H9 (cell line): ENCODE measurements around the gene GPHA2. TPM values are rescaled to one million over a fixed set of nuclear protein-coding genes. Genes with fewer than 3 reads are reported as not detected.

Experiments used
- DNase-seq: peaks from one replicate; pipeline ENCODE4 v3.0.0-alpha.2; 2017
- H2AFZ ChIP-seq: one replicate; pipeline ENCODE4 v1.6.1; 2013; ENCODE audit warnings: mild to moderate bottlenecking, low read length, control low read depth, moderate library complexity
- H2AK5ac ChIP-seq: 2 replicates; pipeline ENCODE4 v1.6.1; 2013; ENCODE audit warnings: low read length, control low read depth, mixed read lengths; ENCODE audit not compliant: insufficient read length
- H2BK120ac ChIP-seq: one replicate; pipeline ENCODE4 v1.6.1; 2013; ENCODE audit warnings: low read depth, mild to moderate bottlenecking, low read length, control low read depth, inconsistent platforms; ENCODE audit not compliant: poor library complexity, severe bottlenecking
- H2BK12ac ChIP-seq: 2 replicates; pipeline ENCODE4 v1.6.1; 2013; ENCODE audit warnings: low read length, control low read depth, mixed read lengths, low read depth; ENCODE audit not compliant: insufficient read length
- H2BK15ac ChIP-seq: 2 replicates; pipeline ENCODE4 v1.6.1; 2013; ENCODE audit warnings: low read depth, low read length, control low read depth
- H2BK20ac ChIP-seq: one replicate; pipeline ENCODE4 v1.6.1; 2013; ENCODE audit warnings: low read depth, mild to moderate bottlenecking, low read length, control low read depth, inconsistent platforms; ENCODE audit not compliant: poor library complexity, severe bottlenecking
- H2BK5ac ChIP-seq: 2 replicates; pipeline ENCODE4 v1.6.1; 2013; ENCODE audit warnings: low read length, control low read depth, mixed read lengths; ENCODE audit not compliant: insufficient read length
- H3K14ac ChIP-seq: 2 replicates; pipeline ENCODE4 v1.6.1; 2013; ENCODE audit warnings: low read length, control low read depth; ENCODE audit not compliant: insufficient read depth
- H3K18ac ChIP-seq: 2 replicates; pipeline ENCODE4 v1.6.1; 2013; ENCODE audit warnings: low read depth, mild to moderate bottlenecking, mixed read lengths, low read length, control low read depth; ENCODE audit not compliant: insufficient read length
- H3K23ac ChIP-seq: 2 replicates; pipeline ENCODE4 v1.6.1; 2013; ENCODE audit warnings: low read length, control low read depth, mixed read lengths, low read depth; ENCODE audit not compliant: insufficient read length
- H3K23me2 ChIP-seq: 2 replicates; pipeline ENCODE4 v1.6.1; 2013; ENCODE audit warnings: low read depth, mild to moderate bottlenecking, mixed read lengths, low read length, control low read depth; ENCODE audit not compliant: insufficient read length, poor library complexity, severe bottlenecking
- H3K27ac ChIP-seq: 2 replicates; pipeline ENCODE4 v1.5.1; 2013; ENCODE audit warnings: low read length, control low read depth, mixed read lengths, low read depth; ENCODE audit not compliant: insufficient read length
- H3K27me3 ChIP-seq: 2 replicates; pipeline ENCODE4 v1.6.1; 2013; ENCODE audit warnings: low read length, control low read depth, inconsistent platforms; ENCODE audit not compliant: insufficient read depth
- H3K4ac ChIP-seq: 2 replicates; pipeline ENCODE4 v1.6.1; 2013; ENCODE audit warnings: low read depth, mild to moderate bottlenecking, control low read depth, inconsistent platforms, low read length, moderate library complexity
- H3K4me1 ChIP-seq: 2 replicates; pipeline ENCODE4 v1.6.1; 2013; ENCODE audit warnings: low read length, control low read depth, inconsistent platforms; ENCODE audit not compliant: insufficient read depth
- H3K4me2 ChIP-seq: 2 replicates; pipeline ENCODE4 v1.6.1; 2013; ENCODE audit warnings: low read length, control low read depth, mixed read lengths; ENCODE audit not compliant: insufficient read length, insufficient read depth
- H3K56ac ChIP-seq: 2 replicates; pipeline ENCODE4 v1.6.1; 2013; ENCODE audit warnings: low read depth, mild to moderate bottlenecking, mixed read lengths, low read length, control low read depth; ENCODE audit not compliant: insufficient read length
- H3K79me1 ChIP-seq: 2 replicates; pipeline ENCODE4 v1.6.1; 2013; ENCODE audit warnings: low read depth, mild to moderate bottlenecking, moderate library complexity, low read length, control low read depth, inconsistent platforms; ENCODE audit not compliant: insufficient read depth, poor library complexity, severe bottlenecking
- H3K79me2 ChIP-seq: 2 replicates; pipeline ENCODE4 v1.6.1; 2013; ENCODE audit warnings: low read length, control low read depth, inconsistent platforms; ENCODE audit not compliant: insufficient read depth
- H3K9ac ChIP-seq: 2 replicates; pipeline ENCODE4 v1.6.1; 2013; ENCODE audit warnings: low read length, control low read depth, mixed read lengths; ENCODE audit not compliant: insufficient read length; ENCODE audit errors: extremely low read depth
- H3K9me3 ChIP-seq: one replicate; pipeline ENCODE4 v1.6.1; 2013; ENCODE audit warnings: low read depth, low read length, inconsistent platforms; ENCODE audit not compliant: control insufficient read depth
- H3T11ph ChIP-seq: one replicate; pipeline ENCODE4 v1.6.1; 2013; ENCODE audit warnings: mild to moderate bottlenecking, low read length, control low read depth, inconsistent platforms
- H4K20me1 ChIP-seq: one replicate; pipeline ENCODE4 v1.6.1; 2013; ENCODE audit not compliant: control insufficient read depth, insufficient read length, insufficient read depth
- H4K5ac ChIP-seq: 2 replicates; pipeline ENCODE4 v1.6.1; 2013; ENCODE audit warnings: low read depth, mild to moderate bottlenecking, mixed read lengths, low read length, control low read depth; ENCODE audit not compliant: insufficient read length
- H4K8ac ChIP-seq: replicated peaks from 2 replicates; pipeline ENCODE4 v1.6.1; 2013; ENCODE audit warnings: low read length, control low read depth, mixed read lengths, low read depth; ENCODE audit not compliant: insufficient read length
- H4K91ac ChIP-seq: 2 replicates; pipeline ENCODE4 v1.6.1; 2013; ENCODE audit warnings: low read depth, mild to moderate bottlenecking, moderate library complexity, mixed read lengths, low read length, control low read depth; ENCODE audit not compliant: insufficient read length
- H3K27ac Mint-ChIP-seq, 3 experiments: 2 replicates in 2 of 3; 3 replicates in 1 of 3; pipeline ENCODE4 v1.8.0; 2020 to 2021; ENCODE audit warnings: mixed read lengths in 3 of 3, mild to moderate bottlenecking in 1 of 3, moderate library complexity in 1 of 3
- H3K27me3 Mint-ChIP-seq: 2 replicates; pipeline ENCODE4 v1.8.0; 2021; ENCODE audit warnings: low read depth, mild to moderate bottlenecking, moderate library complexity, mixed read lengths
- H3K36me3 Mint-ChIP-seq, 3 experiments: 2 replicates in 2 of 3; 3 replicates in 1 of 3; pipeline ENCODE4 v1.8.0; 2020 to 2021; ENCODE audit warnings: low read depth in 3 of 3, mixed read lengths in 3 of 3; ENCODE audit not compliant: insufficient read depth in 1 of 3
- H3K4me1 Mint-ChIP-seq, 2 experiments: 2 replicates each; pipeline ENCODE4 v1.8.0; 2020; ENCODE audit warnings: mixed read lengths in 2 of 2
- H3K4me3 Mint-ChIP-seq, 2 experiments: 2 replicates in 1 of 2; 3 replicates in 1 of 2; pipeline ENCODE4 v1.8.0; 2020 to 2021; ENCODE audit warnings: mild to moderate bottlenecking in 2 of 2, mixed read lengths in 2 of 2, moderate library complexity in 1 of 2
- H3K9me3 Mint-ChIP-seq, 2 experiments: 2 replicates in 1 of 2; 3 replicates in 1 of 2; pipeline ENCODE4 v1.8.0; 2020; ENCODE audit warnings: mild to moderate bottlenecking in 2 of 2, mixed read lengths in 2 of 2, moderate library complexity in 1 of 2
- CTCF ChIP-seq: fragments of 200-600 bp; sonication (generic); conservative IDR thresholded peaks from 3 replicates; pipeline ENCODE4 v1.8.0; 2021; ENCODE audit warnings: antibody characterized with exemption, mild to moderate bottlenecking
- WGBS: extraction: QIAGEN DNeasy Blood & Tissue Kit; methylation state at CpG from one replicate; pipeline ENCODE4 v1.1.7; 2013; ENCODE audit warnings: missing lambda C conversion rate, low lambda C conversion rate, mixed read lengths; ENCODE audit not compliant: insufficient read length; ENCODE audit errors: extremely low coverage; 5-methylcytosine and 5-hydroxymethylcytosine counted together
- total RNA-seq: library from RNA; stranded (reverse); gene quantifications from 2 replicates; pipeline ENCODE4 v1.2.1, GENCODE V29; 2021

The GPHA2 gene
- total RNA-seq, 1 experiment from 2014 or later, result 2.1 TPM

GRCh38 chr11:64919627-64920026 lies 16.1 kb downstream of the GPHA2 start:
- Histone ChIP-seq H2BK15ac (no peak overlapping the region), H2AFZ (no peak overlapping the region), H3K4me1 (no peaks in the 10 kb centered on the region), H3K9ac (no peak overlapping the region), H4K91ac (no peak overlapping the region), H3K9me3 (no peaks in the 10 kb centered on the region), H4K5ac (no peak overlapping the region), H3K23ac (no peak overlapping the region), H4K20me1 (no peaks in the 10 kb centered on the region), H3T11ph (no peak overlapping the region), H3K27me3 (no peaks in the 10 kb centered on the region), H2BK20ac (no peak overlapping the region), H3K79me1 (no peaks in the 10 kb centered on the region), H3K4ac (no peak overlapping the region), H3K23me2 (peaks cover 12% of the 10 kb centered on the region), H2BK12ac (no peak overlapping the region), H2BK120ac (no peak overlapping the region), H2BK5ac (no peak overlapping the region), H3K79me2 (no peaks in the 10 kb centered on the region), H3K27ac (no peak overlapping the region), H3K4me2 (no peak overlapping the region), H4K8ac (no peak overlapping the region), H3K14ac (no peak overlapping the region), H3K56ac (no peak overlapping the region), H3K18ac (no peak overlapping the region), H2AK5ac (no peak overlapping the region)
- Mint-ChIP-seq H3K27me3 (no peaks in the 10 kb centered on the region), H3K4me1 (peaks cover 21 to 29% of the 10 kb centered on the region in 2 experiments), H3K36me3 (no peaks in the 10 kb centered on the region), H3K27ac (no peak overlapping the region), H3K4me3 (no peak overlapping the region; a peak in 1 of 5 replicates), H3K9me3 (no peaks in the 10 kb centered on the region)
- DNase-seq, result no peak
- WGBS, result no CpG with 5 or more reads among the region's 8 CpGs
- no peak for TF ChIP-seq CTCF
